GM12878 (cell line): ENCODE measurements around the gene LYPD4. TPM values are rescaled to one million over a fixed set of nuclear protein-coding genes. Genes with fewer than 3 reads are reported as not detected.
A peak's percentile ranks its signal among the peaks of the same experiment; 100 is the strongest.

Experiments used
- CEBPB ChIP-seq, 2 experiments: fragments of 150-350 bp in 1 of 2; IDR thresholded peaks; 2 replicates each; pipeline ENCODE4 v1.6.1; 2012 to 2014; ENCODE audit warnings: low read depth in 2 of 2, low read length in 2 of 2, borderline replicate concordance in 1 of 2, inconsistent platforms in 1 of 2
- CHD4 ChIP-seq: fragments of 200-600 bp; sonication (generic); IDR thresholded peaks from 2 replicates; pipeline ENCODE4 v1.6.1; 2016; ENCODE audit warnings: mild to moderate bottlenecking
- CTCF ChIP-seq, 3 experiments: IDR thresholded peaks in 2 of 3; conservative IDR thresholded peaks in 1 of 3; 2 replicates each; pipeline ENCODE4 v1.5.1; 2011; ENCODE audit warnings: low read depth in 3 of 3, low read length in 3 of 3, mild to moderate bottlenecking in 3 of 3, control low read depth in 2 of 3, moderate library complexity in 2 of 3, inconsistent platforms in 1 of 3, mixed read lengths in 1 of 3; ENCODE audit not compliant: control insufficient read depth in 2 of 3, insufficient read depth in 1 of 3; ENCODE audit errors: extremely low read depth in 1 of 3
- GATAD2B ChIP-seq: fragments of 450-650 bp; conservative IDR thresholded peaks from 2 replicates; pipeline ENCODE4 v1.6.1; 2017; ENCODE audit warnings: low read depth, mild to moderate bottlenecking, moderate library complexity
- IKZF1 ChIP-seq: fragments of 450-650 bp; conservative IDR thresholded peaks from 2 replicates; pipeline ENCODE4 v1.6.1; 2017; ENCODE audit warnings: antibody characterized with exemption, mild to moderate bottlenecking
- KAT2A ChIP-seq: conservative IDR thresholded peaks from 2 replicates; pipeline ENCODE4 v1.6.1; 2011; ENCODE audit warnings: low read depth, low read length; ENCODE audit not compliant: control insufficient read depth
- MTA3 ChIP-seq: IDR thresholded peaks from 2 replicates; pipeline ENCODE4 v1.6.1; 2012; ENCODE audit warnings: low read length, inconsistent platforms, borderline replicate concordance
- NFYA ChIP-seq: IDR thresholded peaks from 2 replicates; pipeline ENCODE4 v1.6.1; 2011; ENCODE audit warnings: low read depth, mild to moderate bottlenecking, low read length, improper control_type of control experiment, borderline replicate concordance
- NR2C2 ChIP-seq: IDR thresholded peaks from 2 replicates; pipeline ENCODE4 v1.6.1; 2011; ENCODE audit warnings: borderline replicate concordance, low read depth; ENCODE audit not compliant: control insufficient read depth, insufficient read length
- NRF1 ChIP-seq: conservative IDR thresholded peaks from 2 replicates; pipeline ENCODE4 v1.6.1; 2011; ENCODE audit warnings: mild to moderate bottlenecking, low read depth, low read length, improper control_type of control experiment
- RBBP5 ChIP-seq: fragments of 200-600 bp; sonication (generic); conservative IDR thresholded peaks from 2 replicates; pipeline ENCODE4 v1.6.1; 2016
- SP1 ChIP-seq: IDR thresholded peaks from one replicate; pipeline ENCODE4 v1.6.1; 2011; ENCODE audit warnings: low read depth, low read length
- STAT1 ChIP-seq: fragments of 450-650 bp; conservative IDR thresholded peaks from 2 replicates; pipeline ENCODE4 v1.6.1; 2014; ENCODE audit warnings: antibody characterized with exemption, mild to moderate bottlenecking
- TAF1 ChIP-seq: IDR thresholded peaks from 2 replicates; pipeline ENCODE4 v1.6.1; 2011; ENCODE audit warnings: mild to moderate bottlenecking, low read depth, low read length, borderline replicate concordance
- ZBED1 ChIP-seq: IDR thresholded peaks from 2 replicates; pipeline ENCODE4 v1.6.1; 2016; ENCODE audit warnings: borderline replicate concordance
- polyA plus RNA-seq, 11 experiments: library from polyadenylated mRNA; depleted of rRNA in 4 of 11; unstranded in 6 of 11; stranded (reverse) in 5 of 11; fragments of >200 nt; fragmentation: Nextera tagmentation in 4 of 11; fragmentation: Illumina TruSeq in 1 of 11; extraction: Ambion mirVana in 4 of 11; extraction: Trizol in 1 of 11; gene quantifications; 1 replicate in 1 of 11; 2 replicates in 10 of 11; pipeline versions ENCODE4 v1.2.1 to v1.2.3, GENCODE V29; 2011 to 2016; ENCODE audit warnings: inconsistent platforms in 2 of 11, missing spikeins in 2 of 11, low read depth in 1 of 11
- total RNA-seq, 4 experiments: library from RNA; depleted of rRNA in 3 of 4; stranded (reverse); fragments of >200 nt in 3 of 4; fragmentation: Illumina TruSeq in 1 of 4; extraction: Trizol in 1 of 4; gene quantifications; 2 replicates each; pipeline versions ENCODE4 v1.2.1 to v1.2.3, GENCODE V29; 2013 to 2021
- TF ChIP-seq, protein P1 (sequence below): IDR thresholded peaks from 2 replicates; pipeline ENCODE4 v1.6.1; 2012; ENCODE audit warnings: improper control_type of control experiment, low read depth, low read length; ENCODE audit not compliant: insufficient replicate concordance
- TF ChIP-seq, protein P2 (sequence below): IDR thresholded peaks from 2 replicates; pipeline ENCODE4 v1.6.1; 2011; ENCODE audit warnings: low read depth, low read length, improper control_type of control experiment, borderline replicate concordance
- TF ChIP-seq, protein P3 (sequence below): IDR thresholded peaks from 2 replicates; pipeline ENCODE4 v1.6.1; 2011; ENCODE audit warnings: borderline replicate concordance, low read depth, mild to moderate bottlenecking, moderate library complexity, mixed read lengths, low read length; ENCODE audit not compliant: insufficient read depth; ENCODE audit errors: extremely low read length
- TF ChIP-seq, protein P4 (sequence below): IDR thresholded peaks from 2 replicates; pipeline ENCODE4 v1.6.1; 2012; ENCODE audit warnings: low read depth, low read length, improper control_type of control experiment

Gene LYPD4
- total and polyA plus RNA-seq, 10 of the 15 experiments (the other 5 are each of a cell fraction or from before 2014, with no cell fraction given), result not detected

DNA sequence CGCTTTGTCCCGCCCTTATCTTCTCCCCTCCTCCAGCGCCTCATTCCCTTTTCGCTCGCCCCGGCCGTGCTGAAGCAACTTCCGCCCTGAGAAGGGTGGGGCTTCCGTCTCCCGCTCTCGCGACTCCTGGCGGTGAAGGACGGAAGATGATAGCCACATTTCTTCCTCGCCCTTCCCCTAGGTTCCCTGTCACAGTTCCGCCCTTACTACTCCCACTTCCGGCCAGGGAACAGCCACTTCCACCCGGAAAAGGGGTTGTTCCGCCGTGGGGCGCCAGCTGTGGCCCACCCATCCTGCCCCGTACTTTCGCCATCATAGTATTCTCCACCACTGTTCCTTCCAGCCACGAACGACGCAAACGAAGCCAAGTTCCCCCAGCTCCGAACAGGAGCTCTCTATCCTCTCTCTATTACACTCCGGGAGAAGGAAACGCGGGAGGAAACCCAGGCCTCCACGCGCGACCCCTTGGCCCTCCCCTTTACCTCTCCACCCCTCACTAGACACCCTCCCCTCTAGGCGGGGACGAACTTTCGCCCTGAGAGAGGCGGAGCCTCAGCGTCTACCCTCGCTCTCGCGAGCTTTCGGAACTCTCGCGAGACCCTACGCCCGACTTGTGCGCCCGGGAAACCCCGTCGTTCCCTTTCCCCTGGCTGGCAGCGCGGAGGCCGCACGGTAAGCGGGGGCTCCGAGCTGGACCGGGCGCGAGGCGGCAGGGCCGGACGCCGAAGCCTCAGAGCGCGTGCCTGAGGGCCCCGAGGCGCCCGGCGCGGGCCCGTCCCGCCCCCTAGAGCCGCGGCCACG lies 15.3 kb upstream of the LYPD4 start, which contains the start of gene RPS19 (continued):
- TF ChIP-seq, protein P1, sequence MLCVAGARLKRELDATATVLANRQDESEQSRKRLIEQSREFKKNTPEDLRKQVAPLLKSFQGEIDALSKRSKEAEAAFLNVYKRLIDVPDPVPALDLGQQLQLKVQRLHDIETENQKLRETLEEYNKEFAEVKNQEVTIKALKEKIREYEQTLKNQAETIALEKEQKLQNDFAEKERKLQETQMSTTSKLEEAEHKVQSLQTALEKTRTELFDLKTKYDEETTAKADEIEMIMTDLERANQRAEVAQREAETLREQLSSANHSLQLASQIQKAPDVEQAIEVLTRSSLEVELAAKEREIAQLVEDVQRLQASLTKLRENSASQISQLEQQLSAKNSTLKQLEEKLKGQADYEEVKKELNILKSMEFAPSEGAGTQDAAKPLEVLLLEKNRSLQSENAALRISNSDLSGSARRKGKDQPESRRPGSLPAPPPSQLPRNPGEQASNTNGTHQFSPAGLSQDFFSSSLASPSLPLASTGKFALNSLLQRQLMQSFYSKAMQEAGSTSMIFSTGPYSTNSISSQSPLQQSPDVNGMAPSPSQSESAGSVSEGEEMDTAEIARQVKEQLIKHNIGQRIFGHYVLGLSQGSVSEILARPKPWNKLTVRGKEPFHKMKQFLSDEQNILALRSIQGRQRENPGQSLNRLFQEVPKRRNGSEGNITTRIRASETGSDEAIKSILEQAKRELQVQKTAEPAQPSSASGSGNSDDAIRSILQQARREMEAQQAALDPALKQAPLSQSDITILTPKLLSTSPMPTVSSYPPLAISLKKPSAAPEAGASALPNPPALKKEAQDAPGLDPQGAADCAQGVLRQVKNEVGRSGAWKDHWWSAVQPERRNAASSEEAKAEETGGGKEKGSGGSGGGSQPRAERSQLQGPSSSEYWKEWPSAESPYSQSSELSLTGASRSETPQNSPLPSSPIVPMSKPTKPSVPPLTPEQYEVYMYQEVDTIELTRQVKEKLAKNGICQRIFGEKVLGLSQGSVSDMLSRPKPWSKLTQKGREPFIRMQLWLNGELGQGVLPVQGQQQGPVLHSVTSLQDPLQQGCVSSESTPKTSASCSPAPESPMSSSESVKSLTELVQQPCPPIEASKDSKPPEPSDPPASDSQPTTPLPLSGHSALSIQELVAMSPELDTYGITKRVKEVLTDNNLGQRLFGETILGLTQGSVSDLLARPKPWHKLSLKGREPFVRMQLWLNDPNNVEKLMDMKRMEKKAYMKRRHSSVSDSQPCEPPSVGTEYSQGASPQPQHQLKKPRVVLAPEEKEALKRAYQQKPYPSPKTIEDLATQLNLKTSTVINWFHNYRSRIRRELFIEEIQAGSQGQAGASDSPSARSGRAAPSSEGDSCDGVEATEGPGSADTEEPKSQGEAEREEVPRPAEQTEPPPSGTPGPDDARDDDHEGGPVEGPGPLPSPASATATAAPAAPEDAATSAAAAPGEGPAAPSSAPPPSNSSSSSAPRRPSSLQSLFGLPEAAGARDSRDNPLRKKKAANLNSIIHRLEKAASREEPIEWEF, result no peak
- TF ChIP-seq GATAD2B (peak; percentile 78), NR2C2 (no peak), CTCF (IDR thresholded peaks at IDR 0.05 in 2 of 3, conservative IDR thresholded peaks at IDR 0.05 in 1 of 3; ENCODE audit: control insufficient read depth in 2 of 3, extremely low read depth in 1 of 3, insufficient read depth in 1 of 3, low read depth in 3 of 3, low read length in 3 of 3) (peak in 2 of 3 experiments; percentile 51 to 62; a peak in 4 of 6 replicates), NFYA (no peak), IKZF1 (peak; percentile 100), NRF1 (no peak), MTA3 (no peak), CEBPB (IDR thresholded peaks at IDR 0.05; ENCODE audit: borderline replicate concordance in 1 of 2, low read depth in 2 of 2, low read length in 2 of 2) (0 out of 4 replicates have a peak, but pooled peaks of 1 of the 2 experiments have one; percentile 25), SP1 (peak; percentile 95), RBBP5 (no peak), KAT2A (no peak), CHD4 (no peak), ZBED1 (peak; percentile 83; the same call in 1 of the 2 replicates), TAF1 (peak; percentile 99), STAT1 (no peak; the same call in 1 of the 2 replicates)
- TF ChIP-seq, protein P2, sequence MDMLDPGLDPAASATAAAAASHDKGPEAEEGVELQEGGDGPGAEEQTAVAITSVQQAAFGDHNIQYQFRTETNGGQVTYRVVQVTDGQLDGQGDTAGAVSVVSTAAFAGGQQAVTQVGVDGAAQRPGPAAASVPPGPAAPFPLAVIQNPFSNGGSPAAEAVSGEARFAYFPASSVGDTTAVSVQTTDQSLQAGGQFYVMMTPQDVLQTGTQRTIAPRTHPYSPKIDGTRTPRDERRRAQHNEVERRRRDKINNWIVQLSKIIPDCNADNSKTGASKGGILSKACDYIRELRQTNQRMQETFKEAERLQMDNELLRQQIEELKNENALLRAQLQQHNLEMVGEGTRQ, result no peak
- TF ChIP-seq, protein P3, sequence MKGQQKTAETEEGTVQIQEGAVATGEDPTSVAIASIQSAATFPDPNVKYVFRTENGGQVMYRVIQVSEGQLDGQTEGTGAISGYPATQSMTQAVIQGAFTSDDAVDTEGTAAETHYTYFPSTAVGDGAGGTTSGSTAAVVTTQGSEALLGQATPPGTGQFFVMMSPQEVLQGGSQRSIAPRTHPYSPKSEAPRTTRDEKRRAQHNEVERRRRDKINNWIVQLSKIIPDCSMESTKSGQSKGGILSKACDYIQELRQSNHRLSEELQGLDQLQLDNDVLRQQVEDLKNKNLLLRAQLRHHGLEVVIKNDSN, result no peak
- TF ChIP-seq, protein P4, sequence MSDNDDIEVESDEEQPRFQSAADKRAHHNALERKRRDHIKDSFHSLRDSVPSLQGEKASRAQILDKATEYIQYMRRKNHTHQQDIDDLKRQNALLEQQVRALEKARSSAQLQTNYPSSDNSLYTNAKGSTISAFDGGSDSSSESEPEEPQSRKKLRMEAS, result no peak; the same call in none of the 2 replicates
